Vagina (tissue), 2 donors: ENCODE data around the gene CRADD.

Experiments used
- POLR2A ChIP-seq, 2 donors: fragments of 450-650 bp; IDR thresholded peaks; one replicate each; pipeline ENCODE4 v1.6.1; 2017; ENCODE audit warnings: antibody characterized with exemption in 2 of 2, mild to moderate bottlenecking in 2 of 2, moderate library complexity in 2 of 2
- TF ChIP-seq, protein P1 (sequence below), 3 experiments: fragments of 450-650 bp in 2 of 3; fragments of 200-600 bp in 1 of 3; sonication (generic) in 1 of 3; IDR thresholded peaks; one replicate each; pipeline ENCODE4 v1.5.1; 2017 to 2019; ENCODE audit warnings: antibody characterized with exemption in 3 of 3, mild to moderate bottlenecking in 2 of 3, moderate library complexity in 2 of 3

DNA sequence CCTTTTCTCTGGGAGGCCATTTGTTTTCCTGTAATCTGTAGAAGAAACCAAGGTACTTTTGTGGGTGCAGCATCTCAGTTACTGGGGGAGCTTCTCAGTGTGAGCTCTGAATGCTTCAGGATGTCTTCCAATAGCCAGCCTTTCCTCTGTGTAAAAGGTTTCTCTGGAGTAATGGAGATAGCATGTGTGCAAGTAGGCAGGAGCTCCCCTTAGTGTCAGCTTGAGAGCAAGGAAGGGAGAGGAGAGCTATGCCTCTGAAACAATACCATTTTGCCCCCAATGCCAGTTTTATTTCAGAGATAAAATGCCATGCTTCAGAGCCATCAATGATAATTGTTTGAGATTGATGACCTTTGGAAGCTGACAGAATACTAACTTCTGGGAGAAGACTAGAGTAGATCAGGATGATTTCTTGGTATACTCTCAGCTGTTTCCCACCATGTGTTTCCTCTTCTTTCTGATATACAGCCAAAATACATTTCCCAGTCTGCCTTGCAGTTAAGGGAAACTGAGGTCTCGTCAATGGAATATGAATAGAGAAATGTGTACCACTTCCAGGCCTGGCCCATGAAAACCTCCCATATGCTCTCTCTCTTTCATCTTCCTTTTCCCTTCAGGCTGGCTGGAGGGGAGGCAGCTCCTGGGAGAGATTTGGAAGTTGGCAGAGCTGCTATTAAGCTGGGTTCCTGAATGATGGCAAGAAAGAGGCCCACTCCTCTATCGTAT is 125.7 kb downstream of the CRADD start:
- no peak for TF ChIP-seq POLR2A (IDR thresholded peaks at IDR 0.05)
- TF ChIP-seq, protein P1, sequence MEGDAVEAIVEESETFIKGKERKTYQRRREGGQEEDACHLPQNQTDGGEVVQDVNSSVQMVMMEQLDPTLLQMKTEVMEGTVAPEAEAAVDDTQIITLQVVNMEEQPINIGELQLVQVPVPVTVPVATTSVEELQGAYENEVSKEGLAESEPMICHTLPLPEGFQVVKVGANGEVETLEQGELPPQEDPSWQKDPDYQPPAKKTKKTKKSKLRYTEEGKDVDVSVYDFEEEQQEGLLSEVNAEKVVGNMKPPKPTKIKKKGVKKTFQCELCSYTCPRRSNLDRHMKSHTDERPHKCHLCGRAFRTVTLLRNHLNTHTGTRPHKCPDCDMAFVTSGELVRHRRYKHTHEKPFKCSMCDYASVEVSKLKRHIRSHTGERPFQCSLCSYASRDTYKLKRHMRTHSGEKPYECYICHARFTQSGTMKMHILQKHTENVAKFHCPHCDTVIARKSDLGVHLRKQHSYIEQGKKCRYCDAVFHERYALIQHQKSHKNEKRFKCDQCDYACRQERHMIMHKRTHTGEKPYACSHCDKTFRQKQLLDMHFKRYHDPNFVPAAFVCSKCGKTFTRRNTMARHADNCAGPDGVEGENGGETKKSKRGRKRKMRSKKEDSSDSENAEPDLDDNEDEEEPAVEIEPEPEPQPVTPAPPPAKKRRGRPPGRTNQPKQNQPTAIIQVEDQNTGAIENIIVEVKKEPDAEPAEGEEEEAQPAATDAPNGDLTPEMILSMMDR (IDR thresholded peaks at IDR 0.05), result no peak
